K562 (cell line): ENCODE data around the gene ORMDL2. TPM values are rescaled to one million over a fixed set of nuclear protein-coding genes. Genes with fewer than 3 reads are reported as not detected.

Experiments
- CHAMP1 ChIP-seq: fragments of 450-650 bp; IDR thresholded peaks from 2 replicates; pipeline ENCODE4 v1.6.1; 2016; ENCODE audit warnings: mild to moderate bottlenecking
- CREBBP ChIP-seq: IDR thresholded peaks from one replicate; pipeline ENCODE4 v1.6.1; 2012; ENCODE audit warnings: low read depth, mild to moderate bottlenecking, control low read depth, inconsistent platforms, low read length
- KAT2B ChIP-seq: IDR thresholded peaks from one replicate; pipeline ENCODE4 v1.6.1; 2012; ENCODE audit warnings: low read depth, mild to moderate bottlenecking, control low read depth, inconsistent platforms, low read length, moderate library complexity
- PHTF2 ChIP-seq: fragments of 250-450 bp; sonication (Bioruptor Pico); IDR thresholded peaks from 2 replicates; pipeline ENCODE4 v1.5.0; 2021; ENCODE audit warnings: mild to moderate bottlenecking
- SRF ChIP-seq, 2 experiments: fragments of 250-450, 450-650 bp in 1 of 2; sonication (Bioruptor Pico) in 1 of 2; sonication (generic) in 1 of 2; formaldehyde crosslinking; IDR thresholded peaks; 2 replicates each; pipeline versions ENCODE4 v1.5.0 to v1.5.1; 2020 to 2022; ENCODE audit warnings: mild to moderate bottlenecking in 1 of 2, missing genetic modification reagents in 1 of 2
- ZNF318 ChIP-seq, 2 experiments: fragments of 450-650 bp; IDR thresholded peaks; 2 replicates each; pipeline ENCODE4 v1.6.1; 2016; ENCODE audit warnings: mild to moderate bottlenecking in 2 of 2, borderline replicate concordance in 1 of 2, low read depth in 1 of 2, moderate library complexity in 1 of 2
- polyA plus RNA-seq, 8 experiments: library from polyadenylated mRNA; depleted of rRNA in 4 of 8; stranded (reverse) in 5 of 8; unstranded in 3 of 8; fragments of >200 nt; fragmentation: Nextera tagmentation in 2 of 8; fragmentation: Illumina TruSeq in 1 of 8; extraction: Ambion mirVana in 2 of 8; extraction: Trizol in 1 of 8; gene quantifications; 2 replicates each; pipeline versions ENCODE4 v1.2.1 to v1.2.3, GENCODE V29; 2011 to 2014; ENCODE audit warnings: inconsistent platforms in 1 of 8, missing spikeins in 1 of 8
- total RNA-seq, 7 experiments: library from RNA; depleted of rRNA in 6 of 7; stranded (reverse); fragments of >200 nt in 6 of 7; fragmentation: Illumina TruSeq in 2 of 7; extraction: Trizol in 2 of 7; gene quantifications; 2 replicates each; pipeline versions ENCODE4 v1.2.1 to v1.2.3, GENCODE V29; 2011 to 2021; ENCODE audit warnings: low replicate concordance in 1 of 7
- TF ChIP-seq, protein P1 (sequence below): fragments of 450-650 bp; IDR thresholded peaks from 2 replicates; pipeline ENCODE4 v1.6.1; 2018; ENCODE audit not compliant: partially characterized antibody
- TF ChIP-seq, protein P2 (sequence below): sonication (generic); formaldehyde crosslinking; IDR thresholded peaks from 2 replicates; pipeline ENCODE4 v1.9.0; 2022; ENCODE audit warnings: mild to moderate bottlenecking, missing genetic modification reagents
- TF ChIP-seq, protein P3 (sequence below): fragments of 250-450 bp; sonication (Bioruptor Pico); IDR thresholded peaks from 2 replicates; pipeline ENCODE4 v1.4.0; 2020

The ORMDL2 gene
- total and polyA plus RNA-seq, 9 of the 15 experiments (the other 6 are each of a cell fraction or from before 2014, with no cell fraction given): 9.9 to 113 (median 34.4) TPM

DNA sequence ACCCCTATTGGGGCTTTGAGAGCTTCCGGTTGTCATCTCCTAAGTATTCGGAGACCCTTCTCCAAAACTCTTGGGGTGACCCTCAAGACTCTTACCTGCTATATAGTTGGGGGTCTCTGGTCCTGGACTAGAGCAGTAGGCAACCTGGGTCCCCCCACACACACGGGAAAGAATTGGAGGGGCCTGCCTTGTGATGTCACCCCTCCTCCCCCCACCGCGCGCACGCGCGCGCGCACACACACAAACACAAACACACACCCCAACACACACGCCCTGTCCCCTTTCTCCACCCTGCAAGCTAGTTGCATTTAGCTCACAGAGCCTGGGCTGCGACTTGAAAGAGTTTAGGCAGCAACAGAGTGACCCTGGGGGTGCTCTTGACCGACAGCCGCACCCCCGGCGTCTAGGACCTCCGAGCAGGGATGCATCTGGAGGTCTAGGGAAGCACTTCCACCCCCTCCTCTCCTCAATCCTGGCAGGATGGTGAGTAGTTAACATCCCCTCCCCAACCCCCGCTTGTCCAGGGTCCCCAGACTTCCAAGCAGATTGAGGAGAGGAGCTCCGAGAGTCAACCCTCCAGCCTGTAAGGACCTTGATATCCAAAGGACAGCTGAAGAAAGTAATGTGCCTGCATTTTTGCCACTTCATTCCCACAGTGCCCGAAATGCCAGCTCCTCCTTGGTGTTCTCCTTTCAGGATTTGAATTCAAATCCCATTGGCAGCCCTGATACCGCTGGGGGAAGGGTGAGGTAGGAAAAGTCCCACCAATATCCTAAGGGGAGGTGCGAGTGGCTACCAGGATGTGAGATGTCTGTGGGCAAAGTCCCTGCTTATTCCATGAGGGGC lies 13.0 kb downstream of the ORMDL2 start (continued):
- TF ChIP-seq, protein P1, sequence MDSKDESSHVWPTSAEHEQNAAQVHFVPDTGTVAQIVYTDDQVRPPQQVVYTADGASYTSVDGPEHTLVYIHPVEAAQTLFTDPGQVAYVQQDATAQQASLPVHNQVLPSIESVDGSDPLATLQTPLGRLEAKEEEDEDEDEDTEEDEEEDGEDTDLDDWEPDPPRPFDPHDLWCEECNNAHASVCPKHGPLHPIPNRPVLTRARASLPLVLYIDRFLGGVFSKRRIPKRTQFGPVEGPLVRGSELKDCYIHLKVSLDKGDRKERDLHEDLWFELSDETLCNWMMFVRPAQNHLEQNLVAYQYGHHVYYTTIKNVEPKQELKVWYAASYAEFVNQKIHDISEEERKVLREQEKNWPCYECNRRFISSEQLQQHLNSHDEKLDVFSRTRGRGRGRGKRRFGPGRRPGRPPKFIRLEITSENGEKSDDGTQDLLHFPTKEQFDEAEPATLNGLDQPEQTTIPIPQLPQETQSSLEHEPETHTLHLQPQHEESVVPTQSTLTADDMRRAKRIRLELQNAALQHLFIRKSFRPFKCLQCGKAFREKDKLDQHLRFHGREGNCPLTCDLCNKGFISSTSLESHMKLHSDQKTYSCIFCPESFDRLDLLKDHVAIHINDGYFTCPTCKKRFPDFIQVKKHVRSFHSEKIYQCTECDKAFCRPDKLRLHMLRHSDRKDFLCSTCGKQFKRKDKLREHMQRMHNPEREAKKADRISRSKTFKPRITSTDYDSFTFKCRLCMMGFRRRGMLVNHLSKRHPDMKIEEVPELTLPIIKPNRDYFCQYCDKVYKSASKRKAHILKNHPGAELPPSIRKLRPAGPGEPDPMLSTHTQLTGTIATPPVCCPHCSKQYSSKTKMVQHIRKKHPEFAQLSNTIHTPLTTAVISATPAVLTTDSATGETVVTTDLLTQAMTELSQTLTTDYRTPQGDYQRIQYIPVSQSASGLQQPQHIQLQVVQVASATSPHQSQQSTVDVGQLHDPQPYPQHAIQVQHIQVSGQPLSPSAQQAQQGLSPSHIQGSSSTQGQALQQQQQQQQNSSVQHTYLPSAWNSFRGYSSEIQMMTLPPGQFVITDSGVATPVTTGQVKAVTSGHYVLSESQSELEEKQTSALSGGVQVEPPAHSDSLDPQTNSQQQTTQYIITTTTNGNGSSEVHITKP: peak; percentile 99
- TF ChIP-seq, protein P2, sequence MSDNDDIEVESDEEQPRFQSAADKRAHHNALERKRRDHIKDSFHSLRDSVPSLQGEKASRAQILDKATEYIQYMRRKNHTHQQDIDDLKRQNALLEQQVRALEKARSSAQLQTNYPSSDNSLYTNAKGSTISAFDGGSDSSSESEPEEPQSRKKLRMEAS: peak; percentile 64; the same call in 1 of the 2 replicates
- TF ChIP-seq ZNF318 (IDR thresholded peaks at IDR 0.05; ENCODE audit: borderline replicate concordance in 1 of 2, low read depth in 1 of 2) (no peak), CREBBP (no peak), KAT2B (no peak), SRF (CRISPR knock-in tag; IDR thresholded peaks at IDR 0.05) (no peak), PHTF2 (CRISPR knock-in tag) (no peak), CHAMP1 (no peak)
- TF ChIP-seq, protein P3, sequence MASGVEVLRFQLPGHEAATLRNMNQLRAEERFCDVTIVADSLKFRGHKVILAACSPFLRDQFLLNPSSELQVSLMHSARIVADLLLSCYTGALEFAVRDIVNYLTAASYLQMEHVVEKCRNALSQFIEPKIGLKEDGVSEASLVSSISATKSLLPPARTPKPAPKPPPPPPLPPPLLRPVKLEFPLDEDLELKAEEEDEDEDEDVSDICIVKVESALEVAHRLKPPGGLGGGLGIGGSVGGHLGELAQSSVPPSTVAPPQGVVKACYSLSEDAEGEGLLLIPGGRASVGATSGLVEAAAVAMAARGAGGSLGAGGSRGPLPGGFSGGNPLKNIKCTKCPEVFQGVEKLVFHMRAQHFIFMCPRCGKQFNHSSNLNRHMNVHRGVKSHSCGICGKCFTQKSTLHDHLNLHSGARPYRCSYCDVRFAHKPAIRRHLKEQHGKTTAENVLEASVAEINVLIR (CRISPR knock-in tag): peak; percentile 60; the same call in 1 of the 2 replicates
